ENCODE results near the gene SEC23A.
"Not testable (repeated sequence)": the region's sequence is repeated elsewhere in the genome, so short reads cannot be mapped to it uniquely, and the experiment has no call there.

The SEC23A gene

GRCh38 chr14:39102969-39103957 is at the start of gene SEC23A:
TSS of gene SEC23A (minus strand) at chr14:39103235. CDS start at chr14:39096118, 7,117 bp downstream.
- no peaks in the 10 kb centered on the region for H3K36me3 ChIP-seq (ENCODE audit: insufficient read depth)
- H3K4me1 ChIP-seq (ENCODE audit: low read depth, poor library complexity, severe bottlenecking) = peaks cover 13% of the 10 kb centered on the region
- H3K79me2 ChIP-seq (ENCODE audit: insufficient read depth, low read depth) = 0 out of 2 replicates have a peak, but pooled peaks cover 4% of the 10 kb centered on the region
- H2AFZ ChIP-seq (ENCODE audit: low read depth) = peak within 1 kb of the TSS; percentile 69
- H3K27me3 ChIP-seq (ENCODE audit: insufficient read depth, low read depth) = no peaks in the 10 kb centered on the region
- TF ChIP-seq CTCF (conservative IDR thresholded peaks at IDR 0.05; ENCODE audit: low read depth, low read length) = no peak
- H4K20me1 ChIP-seq (ENCODE audit: insufficient read depth) = no peaks in the 10 kb centered on the region
- peak within 1 kb of the TSS; percentile 42 for H3K27ac ChIP-seq
- peak within 1 kb of the TSS; percentile 62 for H3K4me2 ChIP-seq
- H3K9ac ChIP-seq = peak within 1 kb of the TSS; percentile 76
- H3K4me3 ChIP-seq (IDR thresholded peaks at IDR 0.05; ENCODE audit: insufficient read depth, low read depth, low read length) = no peak within 1 kb of the TSS

GRCh38 chr14:39145266-39145966 is 42.4 kb upstream of the SEC23A start:
- Histone ChIP-seq H4K20me1 (ENCODE audit: insufficient read depth) (no peaks in the 10 kb centered on the region), H3K27ac (no peak overlapping the region), H3K36me3 (ENCODE audit: insufficient read depth) (no peaks in the 10 kb centered on the region), H3K79me2 (ENCODE audit: insufficient read depth, low read depth) (no peaks in the 10 kb centered on the region), H2AFZ (ENCODE audit: low read depth) (no peak overlapping the region), H3K4me1 (ENCODE audit: low read depth, poor library complexity, severe bottlenecking) (peaks cover under 1% of the 10 kb centered on the region), H3K27me3 (ENCODE audit: insufficient read depth, low read depth) (no peaks in the 10 kb centered on the region), H3K9ac (no peak overlapping the region), H3K4me2 (no peak overlapping the region), H3K4me3 (IDR thresholded peaks at IDR 0.05; ENCODE audit: insufficient read depth, low read depth, low read length) (no peak overlapping the region)
- no peak for TF ChIP-seq CTCF (conservative IDR thresholded peaks at IDR 0.05; ENCODE audit: low read depth, low read length)

GRCh38 chr14:39143226-39143625 is 40.2 kb upstream of the SEC23A start:
- not testable (repeated sequence) for H3K79me2 ChIP-seq (ENCODE audit: insufficient read depth, low read depth); H3K27me3 ChIP-seq (ENCODE audit: insufficient read depth, low read depth); H2AFZ ChIP-seq (ENCODE audit: low read depth); H3K4me1 ChIP-seq (ENCODE audit: low read depth, poor library complexity, severe bottlenecking); H3K27ac ChIP-seq; H3K4me2 ChIP-seq; H4K20me1 ChIP-seq (ENCODE audit: insufficient read depth); H3K4me3 ChIP-seq (IDR thresholded peaks at IDR 0.05; ENCODE audit: insufficient read depth, low read depth, low read length); H3K36me3 ChIP-seq (ENCODE audit: insufficient read depth); H3K9ac ChIP-seq

- H3K4me3 ChIP-seq (IDR thresholded peaks at IDR 0.05; ENCODE audit: insufficient read depth, low read depth, low read length); H3K9ac ChIP-seq; H3K4me2 ChIP-seq; H3K4me1 ChIP-seq (ENCODE audit: low read depth, poor library complexity, severe bottlenecking); H3K36me3 ChIP-seq (ENCODE audit: insufficient read depth); H3K27me3 ChIP-seq (ENCODE audit: insufficient read depth, low read depth); H3K79me2 ChIP-seq (ENCODE audit: insufficient read depth, low read depth); H3K27ac ChIP-seq; H4K20me1 ChIP-seq (ENCODE audit: insufficient read depth); H2AFZ ChIP-seq (ENCODE audit: low read depth): not testable (repeated sequence)
These were observed 38.6 kb upstream of the SEC23A start for GRCh38 chr14:39141623-39142022.

- Histone ChIP-seq H2AFZ (ENCODE audit: low read depth) (no peak overlapping the region), H3K36me3 (ENCODE audit: insufficient read depth) (no peaks in the 10 kb centered on the region), H3K4me1 (ENCODE audit: low read depth, poor library complexity, severe bottlenecking) (peaks cover 2% of the 10 kb centered on the region), H3K27ac (no peak overlapping the region), H3K79me2 (ENCODE audit: insufficient read depth, low read depth) (no peaks in the 10 kb centered on the region), H3K27me3 (ENCODE audit: insufficient read depth, low read depth) (no peaks in the 10 kb centered on the region), H4K20me1 (ENCODE audit: insufficient read depth) (no peaks in the 10 kb centered on the region), H3K4me3 (IDR thresholded peaks at IDR 0.05; ENCODE audit: insufficient read depth, low read depth, low read length) (no peak overlapping the region), H3K4me2 (no peak overlapping the region), H3K9ac (no peak overlapping the region)
- TF ChIP-seq CTCF (conservative IDR thresholded peaks at IDR 0.05; ENCODE audit: low read depth, low read length) = no peak
These were observed 37.1 kb upstream of the SEC23A start for GRCh38 chr14:39140170-39140569.
